Left ventricle myocardium inferior (tissue), 1 donor: Measurements from ENCODE around the gene KIF21B. TPM values are rescaled to one million over a fixed set of nuclear protein-coding genes. Genes with fewer than 3 reads are reported as not detected.

Experiments
- DNase-seq: peaks from one replicate; pipeline ENCODE4 v3.0.0-alpha.2; 2020
- H3K27ac ChIP-seq: fragments of 200-600 bp; replicated peaks from 2 replicates; pipeline ENCODE4 v1.8.0; 2021
- H3K27me3 ChIP-seq: fragments of 200-600 bp; 2 replicates; pipeline ENCODE4 v1.8.0; 2021; ENCODE audit warnings: low read depth
- H3K36me3 ChIP-seq: fragments of 200-600 bp; 2 replicates; pipeline ENCODE4 v1.8.0; 2021
- H3K4me1 ChIP-seq: fragments of 200-600 bp; 2 replicates; pipeline ENCODE4 v1.8.0; 2021
- H3K4me3 ChIP-seq: fragments of 200-600 bp; 2 replicates; pipeline ENCODE4 v1.8.0; 2021; ENCODE audit warnings: mild to moderate bottlenecking, moderate library complexity
- H3K9me3 ChIP-seq: fragments of 200-600 bp; replicated peaks from 2 replicates; pipeline ENCODE4 v1.8.0; 2021
- CTCF ChIP-seq: fragments of 200-600 bp; IDR thresholded peaks from 2 replicates; pipeline ENCODE4 v1.8.0; 2021; ENCODE audit warnings: antibody characterized with exemption, mild to moderate bottlenecking, borderline replicate concordance
- intact Hi-C: fragments of 100-400 bp; cut with micrococcal nuclease; formaldehyde crosslinking; loops from one replicate; pipeline ENCODE4 v1.11.0; 2022
- total RNA-seq: library from RNA; stranded (reverse); fragmentation: NEBNext Ultra II Directional; extraction: Animal tissue kit (Norgen Biotek cat#: 25700); gene quantifications from one replicate; pipeline ENCODE4 v1.2.1, GENCODE V29; 2021
- donor health status: DM: no; HTN: yes; CAD: no; lungs with severe emphysema.

KIF21B gene
- total RNA-seq, 1 donor from 2014 or later = 0.47 TPM

- Histone ChIP-seq H3K27me3 (peaks cover 20% of the 10 kb centered on the region), H3K4me3 (no peak overlapping the region), H3K27ac (no peak overlapping the region), H3K36me3 (no peaks in the 10 kb centered on the region), H3K4me1 (no peaks in the 10 kb centered on the region), H3K9me3 (no peaks in the 10 kb centered on the region)
- intact Hi-C loops = no loop called here
- no peak for DNase-seq
- TF ChIP-seq CTCF = no peak
These were observed 18.8 kb downstream of the KIF21B start for GRCh38 chr1:201004732-201005131.

- Histone ChIP-seq H3K27ac (no peak overlapping the region), H3K4me1 (no peaks in the 10 kb centered on the region), H3K27me3 (peaks cover 14% of the 10 kb centered on the region), H3K9me3 (no peaks in the 10 kb centered on the region), H3K36me3 (no peaks in the 10 kb centered on the region), H3K4me3 (no peak overlapping the region)
- TF ChIP-seq CTCF = no peak
- intact Hi-C loops = no loop called here
- DNase-seq = no peak
These were observed 19.4 kb downstream of the KIF21B start for GRCh38 chr1:201004154-201004553.

- no peak for TF ChIP-seq CTCF
- intact Hi-C loops = no loop called here
- no peak overlapping the region for H3K4me3 ChIP-seq
- no peaks in the 10 kb centered on the region for H3K4me1 ChIP-seq
- H3K36me3 ChIP-seq = no peaks in the 10 kb centered on the region
- peaks cover 6% of the 10 kb centered on the region for H3K27me3 ChIP-seq
- H3K27ac ChIP-seq = no peak overlapping the region
- H3K9me3 ChIP-seq = no peaks in the 10 kb centered on the region
- no peak for DNase-seq
These were observed 21.0 kb downstream of the KIF21B start for GRCh38 chr1:201002510-201002909.

- intact Hi-C loops = no loop called here
- no peak for DNase-seq
These were observed 21.6 kb downstream of the KIF21B start for GRCh38 chr1:201001962-201002361.

GRCh38 chr1:201000391-201000790, 23.1 kb downstream of the KIF21B start:
- TF ChIP-seq CTCF = no peak
- intact Hi-C loops = no loop called here
- Histone ChIP-seq H3K27me3 (no peaks in the 10 kb centered on the region), H3K27ac (no peak overlapping the region), H3K4me3 (no peak overlapping the region), H3K4me1 (no peaks in the 10 kb centered on the region), H3K36me3 (no peaks in the 10 kb centered on the region), H3K9me3 (no peaks in the 10 kb centered on the region)
- DNase-seq = no peak

More at GRCh38 chr1:201001962-201002361, 21.6 kb downstream of the KIF21B start:
- Histone ChIP-seq H3K4me3 (no peak overlapping the region), H3K27ac (no peak overlapping the region), H3K36me3 (no peaks in the 10 kb centered on the region), H3K27me3 (peaks cover 6% of the 10 kb centered on the region), H3K9me3 (no peaks in the 10 kb centered on the region), H3K4me1 (no peaks in the 10 kb centered on the region)
- no peak for TF ChIP-seq CTCF

GRCh38 chr1:200999667-201000066, 23.8 kb downstream of the KIF21B start:
- Histone ChIP-seq H3K27ac (no peak overlapping the region), H3K27me3 (no peaks in the 10 kb centered on the region), H3K4me3 (no peak overlapping the region), H3K36me3 (no peaks in the 10 kb centered on the region), H3K4me1 (no peaks in the 10 kb centered on the region), H3K9me3 (no peaks in the 10 kb centered on the region)
- DNase-seq = no peak
- intact Hi-C loops = no loop called here
- no peak for TF ChIP-seq CTCF
